ENCODE measurements around the gene SGMS1.

GRCh38 chr10:50544857-50545429, 78.8 kb downstream of the SGMS1 start:
- TF ChIP-seq EZH2 (IDR thresholded peaks at IDR 0.05; ENCODE audit: low read length): no peak
- TF ChIP-seq CTCF (optimal IDR thresholded peaks at IDR 0.05 in 1 of 3, IDR thresholded peaks at IDR 0.05 in 1 of 3, conservative IDR thresholded peaks at IDR 0.05 in 1 of 3; ENCODE audit: extremely low read depth in 1 of 3, insufficient read depth in 2 of 3, low read length in 3 of 3): no peak
